HEK293 (cell line): ENCODE data around the gene CYCS.

Experiments used
- CTCF ChIA-PET: fragments of 350-600 bp; formaldehyde crosslinking; extraction: SDS; loops from one replicate; lab custom pipeline; 2021; ENCODE audit warnings: antibody characterized with exemption; lab: Yijun Ruan, JAX
- POLR2A ChIA-PET: fragments of 300-600 bp; formaldehyde crosslinking; extraction: SDS; loops from one replicate; lab custom pipeline; 2020; ENCODE audit warnings: antibody characterized with exemption, inconsistent platforms; lab: Yijun Ruan, JAX
- H3K27ac ChIP-seq: fragments of 200-500 bp; sonication (Bioruptor generic); 2 replicates; pipeline ENCODE4 v1.5.1; 2014; ENCODE audit warnings: low read depth, low read length, control low read depth, inconsistent platforms; ENCODE audit errors: extremely low read depth
- H3K36me3 ChIP-seq, 2 experiments: fragments of 200-500 bp in 1 of 2; sonication (Bioruptor generic) in 1 of 2; 1 replicate in 1 of 2; 2 replicates in 1 of 2; pipeline ENCODE4 v1.5.1; 2014 to 2017; ENCODE audit warnings: inconsistent platforms in 2 of 2, low read length in 2 of 2; ENCODE audit not compliant: control insufficient read depth in 2 of 2, insufficient read depth in 1 of 2
- H3K4me1 ChIP-seq: fragments of 200-500 bp; sonication (Bioruptor generic); 2 replicates; pipeline ENCODE4 v1.5.1; 2014; ENCODE audit warnings: mild to moderate bottlenecking, low read length, inconsistent platforms; ENCODE audit not compliant: control insufficient read depth, insufficient read depth
- H3K4me3 ChIP-seq: 2 replicates; pipeline ENCODE4 v1.5.1; 2011; ENCODE audit warnings: low read depth, mild to moderate bottlenecking, control low read depth, low read length, moderate library complexity
- H3K9me3 ChIP-seq: fragments of 200-500 bp; sonication (Bioruptor generic); 2 replicates; pipeline ENCODE4 v1.5.1; 2014; ENCODE audit warnings: low read depth, low read length, inconsistent platforms; ENCODE audit not compliant: control insufficient read depth, insufficient read depth
- KLF16 ChIP-seq: fragments of 450-650 bp; formaldehyde crosslinking; IDR thresholded peaks from 2 replicates; pipeline ENCODE4 v1.5.1; 2017; ENCODE audit warnings: missing biosample characterization, missing genetic modification characterization
- MZF1 ChIP-seq: fragments of 450-650 bp; formaldehyde crosslinking; IDR thresholded peaks from 2 replicates; pipeline ENCODE4 v1.5.1; 2017; ENCODE audit warnings: missing biosample characterization, missing genetic modification characterization, borderline replicate concordance
- SCRT1 ChIP-seq: fragments of 450-650 bp; formaldehyde crosslinking; IDR thresholded peaks from 2 replicates; pipeline ENCODE4 v1.5.1; 2016; ENCODE audit warnings: missing biosample characterization, missing genetic modification characterization, borderline replicate concordance
- ZEB2 ChIP-seq: fragments of 450-650 bp; formaldehyde crosslinking; IDR thresholded peaks from 2 replicates; pipeline ENCODE4 v1.5.1; 2016; ENCODE audit warnings: missing biosample characterization, missing genetic modification characterization
- ZNF138 ChIP-seq: fragments of 450-650 bp; formaldehyde crosslinking; IDR thresholded peaks from 2 replicates; pipeline ENCODE4 v1.5.1; 2016; ENCODE audit warnings: missing biosample characterization, missing genetic modification characterization, borderline replicate concordance
- ZNF211 ChIP-seq: fragments of 450-650 bp; formaldehyde crosslinking; IDR thresholded peaks from 2 replicates; pipeline ENCODE4 v1.5.1; 2016; ENCODE audit warnings: low read depth, missing biosample characterization, missing genetic modification characterization
- ZNF274 ChIP-seq, 2 experiments: fragments of 200-500 bp in 1 of 2; fragments of 450-650 bp in 1 of 2; sonication (Bioruptor generic) in 1 of 2; formaldehyde crosslinking in 1 of 2; IDR thresholded peaks; 2 replicates each; pipeline versions ENCODE4 v1.5.1 to v1.6.1; 2014 to 2016; ENCODE audit warnings: borderline replicate concordance in 1 of 2, inconsistent platforms in 1 of 2, low read length in 1 of 2, missing biosample characterization in 1 of 2, missing genetic modification characterization in 1 of 2
- ZNF530 ChIP-seq: fragments of 450-650 bp; formaldehyde crosslinking; IDR thresholded peaks from 2 replicates; pipeline ENCODE4 v1.5.1; 2016; ENCODE audit warnings: low read depth, missing biosample characterization, missing genetic modification characterization
- ZNF707 ChIP-seq: fragments of 450-650 bp; formaldehyde crosslinking; IDR thresholded peaks from 2 replicates; pipeline ENCODE4 v1.5.1; 2016; ENCODE audit warnings: missing biosample characterization, missing genetic modification characterization
- ZNF843 ChIP-seq: fragments of 450-650 bp; formaldehyde crosslinking; IDR thresholded peaks from 2 replicates; pipeline ENCODE4 v1.5.1; 2016; ENCODE audit warnings: missing biosample characterization, missing genetic modification characterization
- ZSCAN16 ChIP-seq: fragments of 450-650 bp; formaldehyde crosslinking; IDR thresholded peaks from 2 replicates; pipeline ENCODE4 v1.5.1; 2016; ENCODE audit warnings: missing biosample characterization, missing genetic modification characterization
- TF ChIP-seq, protein P1 (sequence below): fragments of 450-650 bp; formaldehyde crosslinking; conservative IDR thresholded peaks from 2 replicates; pipeline ENCODE4 v1.5.1; 2016; ENCODE audit warnings: low read depth, missing biosample characterization, missing genetic modification characterization
- TF ChIP-seq, protein P2 (sequence below): fragments of 450-650 bp; IDR thresholded peaks from 2 replicates; pipeline ENCODE4 v1.5.1; 2018; ENCODE audit warnings: missing biosample characterization, missing genetic modification characterization

The CYCS gene

DNA sequence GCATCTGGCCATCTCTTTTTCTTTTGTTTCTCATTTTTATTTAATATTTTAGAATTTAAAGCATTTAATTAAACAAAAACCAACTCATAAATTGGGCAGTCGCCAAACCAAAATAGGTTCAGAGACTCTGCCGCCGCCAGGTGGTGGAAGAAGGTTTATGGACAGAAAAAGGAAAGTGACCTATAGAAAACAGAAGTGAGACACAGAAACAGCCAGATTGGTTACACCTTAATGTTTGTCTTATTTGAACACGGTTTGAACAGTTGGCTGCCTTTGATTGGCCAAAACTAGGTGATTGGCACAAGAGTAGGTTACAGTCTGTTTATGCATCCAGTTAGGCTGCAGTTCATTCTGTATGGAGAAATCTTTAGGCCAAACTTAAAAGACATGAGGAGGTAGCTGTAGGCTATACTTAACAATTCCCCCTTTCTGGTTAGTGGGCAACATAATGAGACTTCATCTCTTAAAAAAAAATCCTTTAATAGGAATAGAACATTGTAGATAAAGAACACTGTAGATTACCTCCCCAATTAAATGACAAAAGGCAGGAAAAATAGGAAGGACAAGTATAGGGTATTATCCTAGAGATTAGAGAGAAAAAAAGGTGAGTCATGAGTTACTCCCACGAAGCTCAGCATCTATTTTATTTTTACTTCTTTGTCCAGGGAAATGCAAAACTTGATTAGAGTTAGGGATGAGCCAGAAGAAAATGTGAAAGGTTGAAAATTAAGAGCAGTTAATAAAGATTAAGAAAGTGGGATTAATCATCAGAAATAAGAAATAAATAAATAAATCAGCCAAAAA lies 23.9 kb upstream of the CYCS start:
- Histone ChIP-seq H3K4me1 (no peaks in the 10 kb centered on the region), H3K27ac (no peak overlapping the region), H3K36me3 (peaks cover 3 to 9% of the 10 kb centered on the region in 2 experiments), H3K4me3 (no peak overlapping the region), H3K9me3 (no peaks in the 10 kb centered on the region)
- ChIA-PET CTCF (interaction anchor here (0.7 to 1.2 kb wide), 4 partner anchors 12 to 549 kb away, joined by 3 to 5 read pairs (median 4); a partner anchor contains a TSS), POLR2A (no interaction called here)
- TF ChIP-seq ZNF707 (tag by site-specific recombination) (no peak), ZNF211 (no peak), SCRT1 (no peak), ZNF274 (IDR thresholded peaks at IDR 0.05; ENCODE audit: low read length) (no peak), ZNF274 (tag by site-specific recombination; IDR thresholded peaks at IDR 0.05; ENCODE audit: borderline replicate concordance) (no peak), ZSCAN16 (tag by site-specific recombination) (no peak), ZNF843 (tag by site-specific recombination) (no peak), KLF16 (tag by site-specific recombination) (no peak)
- TF ChIP-seq, protein P1, sequence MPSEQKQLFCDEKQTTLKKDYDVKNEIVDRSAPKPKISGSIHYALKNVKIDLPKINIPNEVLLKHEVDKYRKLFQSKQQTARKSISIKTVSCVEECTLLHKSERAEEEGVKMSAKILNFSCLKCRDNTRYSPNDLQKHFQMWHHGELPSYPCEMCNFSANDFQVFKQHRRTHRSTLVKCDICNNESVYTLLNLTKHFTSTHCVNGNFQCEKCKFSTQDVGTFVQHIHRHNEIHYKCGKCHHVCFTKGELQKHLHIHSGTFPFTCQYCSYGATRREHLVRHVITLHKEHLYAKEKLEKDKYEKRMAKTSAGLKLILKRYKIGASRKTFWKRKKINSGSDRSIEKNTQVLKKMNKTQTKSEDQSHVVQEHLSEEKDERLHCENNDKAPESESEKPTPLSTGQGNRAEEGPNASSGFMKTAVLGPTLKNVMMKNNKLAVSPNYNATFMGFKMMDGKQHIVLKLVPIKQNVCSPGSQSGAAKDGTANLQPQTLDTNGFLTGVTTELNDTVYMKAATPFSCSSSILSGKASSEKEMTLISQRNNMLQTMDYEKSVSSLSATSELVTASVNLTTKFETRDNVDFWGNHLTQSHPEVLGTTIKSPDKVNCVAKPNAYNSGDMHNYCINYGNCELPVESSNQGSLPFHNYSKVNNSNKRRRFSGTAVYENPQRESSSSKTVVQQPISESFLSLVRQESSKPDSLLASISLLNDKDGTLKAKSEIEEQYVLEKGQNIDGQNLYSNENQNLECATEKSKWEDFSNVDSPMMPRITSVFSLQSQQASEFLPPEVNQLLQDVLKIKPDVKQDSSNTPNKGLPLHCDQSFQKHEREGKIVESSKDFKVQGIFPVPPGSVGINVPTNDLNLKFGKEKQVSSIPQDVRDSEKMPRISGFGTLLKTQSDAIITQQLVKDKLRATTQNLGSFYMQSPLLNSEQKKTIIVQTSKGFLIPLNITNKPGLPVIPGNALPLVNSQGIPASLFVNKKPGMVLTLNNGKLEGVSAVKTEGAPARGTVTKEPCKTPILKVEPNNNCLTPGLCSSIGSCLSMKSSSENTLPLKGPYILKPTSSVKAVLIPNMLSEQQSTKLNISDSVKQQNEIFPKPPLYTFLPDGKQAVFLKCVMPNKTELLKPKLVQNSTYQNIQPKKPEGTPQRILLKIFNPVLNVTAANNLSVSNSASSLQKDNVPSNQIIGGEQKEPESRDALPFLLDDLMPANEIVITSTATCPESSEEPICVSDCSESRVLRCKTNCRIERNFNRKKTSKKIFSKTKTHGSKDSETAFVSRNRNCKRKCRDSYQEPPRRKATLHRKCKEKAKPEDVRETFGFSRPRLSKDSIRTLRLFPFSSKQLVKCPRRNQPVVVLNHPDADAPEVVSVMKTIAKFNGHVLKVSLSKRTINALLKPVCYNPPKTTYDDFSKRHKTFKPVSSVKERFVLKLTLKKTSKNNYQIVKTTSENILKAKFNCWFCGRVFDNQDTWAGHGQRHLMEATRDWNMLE (tag by site-specific recombination): no peak
- TF ChIP-seq, protein P2, sequence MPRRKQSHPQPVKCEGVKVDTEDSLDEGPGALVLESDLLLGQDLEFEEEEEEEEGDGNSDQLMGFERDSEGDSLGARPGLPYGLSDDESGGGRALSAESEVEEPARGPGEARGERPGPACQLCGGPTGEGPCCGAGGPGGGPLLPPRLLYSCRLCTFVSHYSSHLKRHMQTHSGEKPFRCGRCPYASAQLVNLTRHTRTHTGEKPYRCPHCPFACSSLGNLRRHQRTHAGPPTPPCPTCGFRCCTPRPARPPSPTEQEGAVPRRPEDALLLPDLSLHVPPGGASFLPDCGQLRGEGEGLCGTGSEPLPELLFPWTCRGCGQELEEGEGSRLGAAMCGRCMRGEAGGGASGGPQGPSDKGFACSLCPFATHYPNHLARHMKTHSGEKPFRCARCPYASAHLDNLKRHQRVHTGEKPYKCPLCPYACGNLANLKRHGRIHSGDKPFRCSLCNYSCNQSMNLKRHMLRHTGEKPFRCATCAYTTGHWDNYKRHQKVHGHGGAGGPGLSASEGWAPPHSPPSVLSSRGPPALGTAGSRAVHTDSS (tag by site-specific recombination): no peak

DNA sequence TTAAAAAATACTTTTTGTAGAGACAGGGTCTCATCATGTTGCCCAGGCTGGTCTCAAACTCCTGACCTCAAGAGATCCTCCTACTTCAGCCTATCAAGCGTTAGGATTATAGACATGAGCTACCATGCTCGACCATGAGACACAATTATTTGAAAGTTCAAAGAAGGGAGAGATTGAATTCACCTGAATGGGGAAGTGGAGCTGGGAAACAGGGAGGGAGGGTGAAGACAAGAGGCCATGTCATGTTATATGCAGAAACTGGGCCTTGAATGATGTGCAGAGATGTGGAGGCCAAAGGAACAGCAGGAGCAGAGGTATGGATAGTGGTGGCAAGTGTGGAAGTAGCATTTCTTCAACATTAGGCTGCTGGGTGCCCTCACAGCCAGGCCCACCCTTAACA lies 18.7 kb upstream of the CYCS start:
- CTCF ChIA-PET: interaction anchor here (1.3 kb wide), 1 partner anchor 46 kb away, joined by 3 read pairs; no protein-coding TSS in a partner anchor
- Histone ChIP-seq H3K4me1 (no peaks in the 10 kb centered on the region), H3K9me3 (no peaks in the 10 kb centered on the region), H3K4me3 (no peak overlapping the region), H3K27ac (no peak overlapping the region), H3K36me3 (no peaks in the 10 kb centered on the region; a peak in 2 of 3 replicates)
- TF ChIP-seq ZNF211: no peak
- no peak for TF ChIP-seq ZNF138 (tag by site-specific recombination)
- TF ChIP-seq ZEB2 (tag by site-specific recombination): no peak
- POLR2A ChIA-PET: no interaction called here

DNA sequence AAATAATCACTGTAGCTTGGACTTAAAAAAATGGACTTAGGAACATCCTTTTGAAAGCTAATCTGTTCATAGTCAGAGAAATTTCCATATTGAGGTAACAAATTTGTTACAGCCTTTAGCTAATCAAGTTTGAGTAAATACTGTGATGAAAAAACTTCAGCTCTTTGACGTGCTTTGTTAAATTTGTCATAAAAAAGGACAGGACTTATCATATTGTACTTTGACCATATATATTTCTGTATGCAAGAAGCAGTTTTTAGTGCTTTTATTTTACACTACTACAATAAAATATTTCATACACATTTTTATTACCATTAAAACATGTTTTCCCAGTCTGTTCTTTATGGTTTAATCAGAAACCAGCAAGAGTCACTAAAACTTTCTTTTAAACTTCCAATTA lies 14.5 kb upstream of the CYCS start:
- POLR2A ChIA-PET: interaction anchor here (2.5 kb wide), 1 partner anchor 14 kb away, joined by 10 read pairs; the partner anchor contains the start of gene CYCS

More for the DNA sequence above, 14.5 kb upstream of the CYCS start:
- H3K9me3 ChIP-seq: no peaks in the 10 kb centered on the region
- H3K36me3 ChIP-seq: no peaks in the 10 kb centered on the region; a peak in 1 of 3 replicates
- H3K27ac ChIP-seq: no peak overlapping the region
- H3K4me3 ChIP-seq: no peak overlapping the region
- CTCF ChIA-PET: interaction anchor here (1.2 kb wide), 1 partner anchor 10 kb away, joined by 3 read pairs; no protein-coding TSS in a partner anchor
- no peaks in the 10 kb centered on the region for H3K4me1 ChIP-seq
- TF ChIP-seq MZF1 (tag by site-specific recombination): no peak
- TF ChIP-seq ZNF138 (tag by site-specific recombination): no peak
- no peak for TF ChIP-seq ZNF530 (tag by site-specific recombination)
